HK-2 (cell line): Measurements from ENCODE around the gene FOCAD.

Experiments used
- DNase-seq: peaks from one replicate; pipeline ENCODE4 v3.0.0-alpha.2; 2018; ENCODE audit not compliant: unreplicated experiment

The FOCAD gene

GRCh38 chr9:21015129-21015815 is 331.2 kb downstream of the FOCAD start:
- no peak for DNase-seq

GRCh38 chr9:21015995-21016394 is 331.9 kb downstream of the FOCAD start:
- DNase-seq, result no peak

DNA sequence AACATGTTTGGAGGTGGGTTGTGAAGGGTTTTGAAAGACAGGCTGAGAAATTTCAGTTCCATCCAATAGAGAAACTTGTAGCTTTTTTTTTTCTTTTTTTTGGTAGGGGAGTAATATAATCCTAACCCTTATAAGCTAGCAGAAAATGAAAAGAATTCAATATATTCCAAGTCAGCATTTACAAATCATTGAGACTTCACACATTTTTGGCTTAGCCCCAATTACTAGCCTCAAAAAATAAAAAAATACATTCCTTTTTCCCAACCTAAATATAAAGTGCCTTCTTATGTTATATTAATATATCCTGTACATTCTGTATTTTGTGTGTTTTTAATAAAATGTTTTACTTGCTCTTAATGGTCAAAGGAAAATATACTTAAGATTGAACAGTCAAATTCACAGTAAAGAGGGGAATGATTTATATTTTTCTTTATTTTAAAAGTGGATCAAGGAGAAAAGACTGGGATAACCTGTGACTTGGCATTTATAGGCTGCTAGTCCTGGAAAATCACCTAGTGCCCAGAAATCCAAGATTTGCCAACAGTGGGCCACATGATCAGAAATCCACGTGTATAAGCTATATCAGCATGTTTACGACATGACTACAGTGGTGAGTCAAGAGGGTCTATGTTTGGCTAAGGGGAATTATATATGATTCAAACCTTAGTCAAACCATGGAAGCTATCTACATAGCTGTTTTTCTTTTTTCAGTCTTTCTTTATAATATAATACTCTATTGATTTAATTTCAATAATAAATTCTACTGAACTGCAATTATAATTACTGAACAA is 332.8 kb downstream of the FOCAD start:
- DNase-seq, result no peak

- DNase-seq, result no peak
Observed at GRCh38 chr9:21018177-21018576, 334.1 kb downstream of the FOCAD start.

- DNase-seq, result no peak
Observed at GRCh38 chr9:21023861-21024260, 339.8 kb downstream of the FOCAD start.

GRCh38 chr9:21027295-21027694 is 343.2 kb downstream of the FOCAD start:
- no peak for DNase-seq

DNA sequence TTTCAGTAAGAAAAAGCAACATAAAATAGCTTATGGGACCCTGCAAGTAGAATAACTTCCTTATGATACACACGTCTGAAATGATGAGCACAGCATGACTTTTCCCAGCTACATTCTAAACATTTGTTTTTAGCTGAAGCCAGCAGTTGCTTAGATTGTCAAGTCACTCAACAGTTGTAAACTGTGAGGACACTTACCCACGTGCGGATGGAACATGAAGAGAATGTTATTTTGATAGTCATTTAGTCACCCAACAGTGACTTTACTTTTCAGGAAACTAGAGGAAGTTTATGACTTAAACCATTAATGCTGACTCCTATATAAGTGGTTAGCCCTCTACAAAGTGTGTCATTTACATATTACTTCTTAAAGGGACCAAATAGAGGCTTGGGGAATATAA is 344.4 kb downstream of the FOCAD start:
- DNase-seq, result no peak

GRCh38 chr9:21029661-21030060 is 345.6 kb downstream of the FOCAD start:
- no peak for DNase-seq

DNA sequence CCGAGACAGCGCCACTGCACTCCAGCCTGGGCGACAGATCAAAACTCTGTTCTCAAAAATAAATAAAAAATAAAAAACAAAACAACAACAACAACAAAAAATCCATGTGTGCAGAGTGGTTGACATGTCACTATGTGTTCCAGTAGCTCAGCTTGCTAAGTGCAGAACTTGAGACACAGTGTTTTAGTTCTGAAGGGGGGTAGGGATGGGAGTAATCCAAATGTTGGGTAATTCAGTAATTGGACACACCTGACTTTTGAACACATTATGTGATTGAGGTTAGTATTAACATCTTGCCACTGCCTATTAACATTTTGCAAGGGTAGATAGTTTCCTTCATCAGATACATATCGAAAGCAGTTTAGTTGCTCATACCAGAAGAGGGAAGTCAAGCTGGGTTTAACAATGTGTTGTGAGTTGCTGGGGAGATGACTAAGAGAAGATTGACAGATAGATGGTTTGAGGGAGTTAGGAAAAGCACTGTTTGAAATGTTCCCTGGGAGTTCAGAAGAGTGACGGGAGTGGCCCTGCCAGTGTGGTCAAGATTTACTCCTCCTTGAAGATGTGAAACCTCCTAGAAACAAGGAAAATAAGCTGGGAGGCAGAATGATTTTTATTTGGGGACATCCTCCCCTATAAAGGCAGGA is 346.5 kb downstream of the FOCAD start:
- DNase-seq, result no peak

DNA sequence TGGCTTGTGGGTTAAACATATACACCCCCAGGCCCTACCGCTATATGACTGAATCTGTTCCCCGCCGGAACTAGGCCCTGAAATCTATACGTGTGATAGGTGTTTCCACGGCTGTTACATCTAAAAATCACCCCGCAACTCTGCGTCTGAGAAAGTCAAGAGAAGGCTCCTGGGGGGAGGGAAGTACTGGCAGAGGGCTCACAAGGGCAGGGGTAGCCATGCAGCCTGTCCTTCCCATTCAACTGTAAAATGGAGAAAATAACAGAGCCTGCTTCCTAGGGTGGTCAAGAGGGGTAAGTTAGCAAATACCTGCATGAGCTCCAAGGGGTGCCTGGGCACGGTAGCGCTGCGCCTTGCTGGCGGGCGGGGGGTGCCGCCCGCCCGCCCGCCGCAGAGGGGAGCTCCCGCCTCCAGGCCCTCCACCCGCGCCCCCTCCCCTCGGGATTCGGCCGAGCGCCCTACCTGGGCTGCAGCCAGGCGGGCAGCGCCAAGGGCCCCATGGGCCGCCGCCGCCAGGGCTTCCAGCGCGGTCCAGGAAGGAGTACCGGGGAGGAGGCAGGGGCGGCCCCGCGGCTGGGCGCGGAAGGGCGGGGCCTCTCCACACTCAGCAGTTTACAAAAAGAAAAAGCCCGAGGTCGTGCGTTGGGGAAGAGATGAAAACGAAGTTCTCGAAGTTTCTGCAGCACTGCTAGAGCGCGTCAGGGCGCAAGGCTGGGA is 347.2 kb downstream of the FOCAD start, which contains the start of gene HACD4:
TSS of gene HACD4 (minus strand) at position 550 of the 717 bp plus-strand sequence. CDS start at position 500, 50 bp downstream.
- no peak for DNase-seq

DNA sequence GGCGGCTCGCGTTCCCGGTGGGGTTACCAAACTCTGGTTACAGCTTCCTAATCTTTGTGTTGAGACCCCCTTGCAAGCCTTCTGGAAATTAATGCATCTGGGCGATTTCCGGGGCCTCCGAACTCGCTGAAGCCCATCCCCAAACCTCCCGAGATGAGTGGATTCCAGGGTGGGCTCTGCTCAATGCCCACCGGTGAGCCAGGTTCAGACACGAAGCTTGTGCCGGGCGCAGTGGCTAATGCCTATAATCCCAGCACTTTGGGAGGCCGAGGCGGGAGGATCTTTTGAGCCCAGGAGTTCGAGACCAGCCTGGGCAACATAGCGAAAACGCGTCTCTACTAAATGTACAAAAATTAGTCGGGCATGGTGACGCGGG is 347.7 kb downstream of the FOCAD start:
- no peak for DNase-seq

DNA sequence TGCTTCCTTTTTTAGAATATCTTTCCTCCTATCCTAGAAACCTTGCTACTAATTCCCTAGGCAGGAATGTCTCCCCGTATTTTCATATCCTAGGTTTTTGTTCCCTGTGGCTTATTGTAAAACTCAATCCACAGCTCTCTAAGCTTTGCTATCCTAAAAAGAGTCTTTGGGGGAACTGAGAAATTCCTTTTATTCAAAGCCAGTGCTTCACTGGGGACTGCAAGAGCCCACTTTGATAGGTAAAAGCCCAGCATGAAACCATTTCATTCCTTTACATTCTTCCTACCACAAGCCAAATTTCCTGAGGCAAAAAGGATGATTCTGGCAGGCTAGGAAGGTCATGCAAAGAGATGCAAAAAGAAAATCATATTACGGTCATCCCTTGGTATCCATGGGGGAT is 353.2 kb downstream of the FOCAD start:
- DNase-seq, result no peak

DNA sequence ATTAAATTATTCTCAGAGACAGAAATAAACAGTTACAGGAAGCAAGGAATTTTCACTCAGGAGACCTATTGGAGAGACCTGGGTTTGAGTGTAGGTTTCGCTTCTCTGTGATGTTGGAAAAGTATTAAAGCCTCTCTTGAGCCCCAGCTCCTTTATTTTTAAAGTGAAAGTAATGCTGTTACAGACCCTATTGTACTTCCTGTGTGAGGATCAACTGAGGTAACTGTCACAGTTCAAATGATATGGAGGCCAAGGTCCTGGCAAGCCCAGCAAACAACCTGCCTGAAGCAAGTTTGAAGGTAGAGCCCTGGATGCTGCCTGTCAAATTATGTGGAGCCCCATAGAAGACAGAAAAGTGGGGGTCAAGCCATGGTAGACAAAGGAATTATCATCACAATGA is 355.2 kb downstream of the FOCAD start:
- no peak for DNase-seq

GRCh38 chr9:21042466-21042865 is 358.4 kb downstream of the FOCAD start:
- DNase-seq, result no peak

DNA sequence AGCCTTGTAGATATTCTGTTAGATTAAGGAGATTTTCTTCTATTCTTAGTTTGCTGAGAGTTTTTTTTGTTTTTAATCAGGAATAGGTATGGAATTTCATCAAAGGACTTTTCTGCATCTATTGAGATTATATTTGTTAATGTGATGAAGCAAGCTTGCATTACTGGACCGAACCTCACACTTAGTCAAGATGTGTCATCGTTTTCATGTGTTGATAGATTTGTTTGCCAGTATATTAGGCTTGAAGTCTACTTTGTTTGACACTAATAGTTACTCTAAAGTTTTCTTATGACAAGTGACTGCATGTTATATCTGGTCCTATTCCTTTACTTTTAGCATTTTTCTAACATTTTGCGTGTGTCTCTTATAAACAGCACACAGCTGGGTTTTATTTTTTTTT is 359.8 kb downstream of the FOCAD start:
- no peak for DNase-seq
